H1 (cell line): ENCODE results near the gene INIP.

Experiments used
- POLR2AphosphoS5 ChIP-seq: IDR thresholded peaks from 2 replicates; pipeline ENCODE4 v1.6.1; 2011; ENCODE audit warnings: low read depth, low read length
- SRF ChIP-seq: IDR thresholded peaks from 2 replicates; pipeline ENCODE4 v1.6.1; 2011; ENCODE audit warnings: mild to moderate bottlenecking, low read depth, low read length, moderate library complexity
- TBP ChIP-seq: IDR thresholded peaks from 2 replicates; pipeline ENCODE4 v1.6.1; 2011; ENCODE audit warnings: low read depth, low read length, improper control_type of control experiment
- TCF12 ChIP-seq: IDR thresholded peaks from 2 replicates; pipeline ENCODE4 v1.6.1; 2011; ENCODE audit warnings: low read depth, mild to moderate bottlenecking, low read length
- TF ChIP-seq, protein P1 (sequence below), 3 experiments: IDR thresholded peaks; 1 replicate in 2 of 3; 2 replicates in 1 of 3; pipeline versions ENCODE4 v1.5.1 to v1.6.1; 2011; ENCODE audit warnings: low read length in 3 of 3, mild to moderate bottlenecking in 3 of 3, inconsistent platforms in 2 of 3, low read depth in 1 of 3, moderate library complexity in 1 of 3; ENCODE audit not compliant: insufficient read depth in 1 of 3; ENCODE audit errors: control extremely low read depth in 1 of 3

DNA sequence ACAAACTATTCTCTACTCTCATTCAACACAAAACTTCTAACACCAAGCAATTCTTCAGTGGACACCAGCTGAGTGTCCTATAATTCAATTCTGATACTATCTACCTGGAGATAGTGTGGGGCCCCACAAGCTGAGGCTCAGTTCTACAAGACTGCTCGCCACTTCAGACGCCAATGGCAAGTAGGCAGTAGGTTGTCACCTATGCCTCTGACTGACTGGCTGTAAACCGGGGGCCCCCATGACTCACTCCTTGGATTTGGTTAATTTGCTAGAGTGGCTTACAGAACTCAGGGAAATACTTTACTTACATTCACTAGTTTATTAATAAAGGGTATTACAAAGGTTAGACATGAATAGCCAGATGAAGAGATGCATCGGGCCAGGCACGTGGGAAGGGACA lies 21.5 kb downstream of the INIP start:
- TF ChIP-seq TCF12 (no peak), SRF (no peak), TBP (no peak), POLR2AphosphoS5 (no peak)
- TF ChIP-seq, protein P1, sequence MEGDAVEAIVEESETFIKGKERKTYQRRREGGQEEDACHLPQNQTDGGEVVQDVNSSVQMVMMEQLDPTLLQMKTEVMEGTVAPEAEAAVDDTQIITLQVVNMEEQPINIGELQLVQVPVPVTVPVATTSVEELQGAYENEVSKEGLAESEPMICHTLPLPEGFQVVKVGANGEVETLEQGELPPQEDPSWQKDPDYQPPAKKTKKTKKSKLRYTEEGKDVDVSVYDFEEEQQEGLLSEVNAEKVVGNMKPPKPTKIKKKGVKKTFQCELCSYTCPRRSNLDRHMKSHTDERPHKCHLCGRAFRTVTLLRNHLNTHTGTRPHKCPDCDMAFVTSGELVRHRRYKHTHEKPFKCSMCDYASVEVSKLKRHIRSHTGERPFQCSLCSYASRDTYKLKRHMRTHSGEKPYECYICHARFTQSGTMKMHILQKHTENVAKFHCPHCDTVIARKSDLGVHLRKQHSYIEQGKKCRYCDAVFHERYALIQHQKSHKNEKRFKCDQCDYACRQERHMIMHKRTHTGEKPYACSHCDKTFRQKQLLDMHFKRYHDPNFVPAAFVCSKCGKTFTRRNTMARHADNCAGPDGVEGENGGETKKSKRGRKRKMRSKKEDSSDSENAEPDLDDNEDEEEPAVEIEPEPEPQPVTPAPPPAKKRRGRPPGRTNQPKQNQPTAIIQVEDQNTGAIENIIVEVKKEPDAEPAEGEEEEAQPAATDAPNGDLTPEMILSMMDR (IDR thresholded peaks at IDR 0.05; ENCODE audit: control extremely low read depth in 1 of 3, insufficient read depth in 1 of 3, low read depth in 1 of 3, low read length in 3 of 3) = no peak
